HCT116 (cell line): Measurements from ENCODE around the gene IFI35. TPM values are rescaled to one million over a fixed set of nuclear protein-coding genes. Genes with fewer than 3 reads are reported as not detected.

Experiments
- ATAC-seq: fragments of 200-7000 bp; cut with Tn5 transposase; 2 replicates; pipeline ENCODE4 v1.9.1; 2020; ENCODE audit warnings: mild to moderate bottlenecking, moderate library complexity
- BruUV-seq: library from RNA; stranded (reverse); fragments of 400-500 nt; replicated peaks from 2 replicates; lab custom pipeline; 2021; lab: Mats Ljungman, UMichigan
- CTCF ChIA-PET: fragments of 300-600 bp; sonication (Branson Sonifier 250); formaldehyde crosslinking; loops from one replicate; lab custom pipeline; 2021; ENCODE audit warnings: antibody characterized with exemption; lab: Charles Lee
- POLR2A ChIA-PET: fragments of 300-600, 350-600 bp; sonication (Branson Sonifier 250); formaldehyde crosslinking; loops from one replicate; lab custom pipeline; 2021; ENCODE audit warnings: antibody characterized with exemption; lab: Charles Lee
- RAD21 ChIA-PET, 2 experiments: fragments of 300-600 bp; sonication (Branson Sonifier 250); formaldehyde crosslinking; loops; one replicate each; lab custom pipeline; 2023; ENCODE audit warnings: low total read pairs in 2 of 2; ENCODE audit not compliant: uncharacterized antibody in 2 of 2, unreplicated experiment in 2 of 2, low non-redundant PET in 1 of 2; lab: Charles Lee
- DNase-seq: peaks from one replicate; pipeline ENCODE4 v3.0.0-alpha.2; 2010; ENCODE audit warnings: low read depth, low spot score
- H2AFZ ChIP-seq: fragments of 200-600 bp; shearing (Covaris generic), sonication (generic); 2 replicates; pipeline ENCODE4 v1.6.1; 2017; ENCODE audit warnings: low read depth, mixed run types, mixed read lengths, antibody characterized with exemption, low read length; ENCODE audit not compliant: poor library complexity, severe bottlenecking
- H3K27ac ChIP-seq: 2 replicates; pipeline ENCODE4 v1.5.1; 2012; ENCODE audit warnings: low read depth, low read length
- H3K27me3 ChIP-seq: fragments of 200-600 bp; sonication (generic); 2 replicates; pipeline ENCODE4 v1.6.1; 2016; ENCODE audit warnings: mixed run types, low read length, mixed read lengths; ENCODE audit not compliant: insufficient read depth
- H3K36me3 ChIP-seq, 2 experiments: fragments of 200-500 bp in 1 of 2; fragments of 200-600 bp in 1 of 2; sonication (Bioruptor generic) in 1 of 2; sonication (generic) in 1 of 2; 2 replicates each; pipeline versions ENCODE4 v1.5.1 to v1.6.1; 2014 to 2016; ENCODE audit warnings: low read length in 2 of 2, inconsistent platforms in 1 of 2, mixed read lengths in 1 of 2, mixed run types in 1 of 2; ENCODE audit not compliant: insufficient read depth in 2 of 2, control insufficient read depth in 1 of 2
- H3K4me1 ChIP-seq, 2 experiments: fragments of 200-600 bp in 1 of 2; sonication (generic) in 1 of 2; 2 replicates each; pipeline versions ENCODE4 v1.5.1 to v1.6.1; 2012 to 2017; ENCODE audit warnings: low read length in 2 of 2, inconsistent platforms in 1 of 2, mild to moderate bottlenecking in 1 of 2, mixed read lengths in 1 of 2, mixed run types in 1 of 2, moderate library complexity in 1 of 2; ENCODE audit not compliant: insufficient read depth in 2 of 2, control insufficient read depth in 1 of 2
- H3K4me2 ChIP-seq: fragments of 200-600 bp; sonication (generic); 2 replicates; pipeline ENCODE4 v1.6.1; 2017; ENCODE audit warnings: mixed run types, low read length, mixed read lengths
- H3K4me3 ChIP-seq, 2 experiments: fragments of 200-600 bp in 1 of 2; sonication (generic) in 1 of 2; replicated peaks in 1 of 2; 2 replicates each; pipeline ENCODE4 v1.5.1; 2011 to 2016; ENCODE audit warnings: low read length in 2 of 2, control low read depth in 1 of 2, low read depth in 1 of 2, mild to moderate bottlenecking in 1 of 2, mixed read lengths in 1 of 2, mixed run types in 1 of 2
- H3K79me2 ChIP-seq: fragments of 200-600 bp; sonication (generic); 2 replicates; pipeline ENCODE4 v1.6.1; 2017; ENCODE audit warnings: mild to moderate bottlenecking, mixed run types, low read length, moderate library complexity, mixed read lengths; ENCODE audit not compliant: insufficient read depth
- H3K9ac ChIP-seq: fragments of 200-600 bp; sonication (generic); 2 replicates; pipeline ENCODE4 v1.6.1; 2016; ENCODE audit warnings: low read length, mixed read lengths
- H3K9me2 ChIP-seq: fragments of 200-600 bp; sonication (generic), shearing (Covaris generic); 2 replicates; pipeline ENCODE4 v1.6.1; 2017; ENCODE audit warnings: mixed run types, mild to moderate bottlenecking, moderate library complexity; ENCODE audit not compliant: insufficient read depth
- H3K9me3 ChIP-seq, 2 experiments: fragments of 200-500 bp in 1 of 2; fragments of 200-600 bp in 1 of 2; sonication (Bioruptor generic) in 1 of 2; sonication (generic) in 1 of 2; 2 replicates each; pipeline ENCODE4 v1.6.1; 2014 to 2017; ENCODE audit warnings: low read length in 2 of 2, mixed read lengths in 2 of 2, inconsistent platforms in 1 of 2, low read depth in 1 of 2, mild to moderate bottlenecking in 1 of 2, mixed run types in 1 of 2, moderate library complexity in 1 of 2; ENCODE audit not compliant: control insufficient read depth in 1 of 2, insufficient read depth in 1 of 2
- H4K20me1 ChIP-seq: fragments of 200-600 bp; sonication (generic), shearing (Covaris generic); 2 replicates; pipeline ENCODE4 v1.6.1; 2017; ENCODE audit warnings: mixed run types, mild to moderate bottlenecking, moderate library complexity; ENCODE audit not compliant: insufficient read depth
- ATF3 ChIP-seq: IDR thresholded peaks from 2 replicates; pipeline ENCODE4 v1.6.1; 2012
- CBX3 ChIP-seq: IDR thresholded peaks from 2 replicates; pipeline ENCODE4 v1.6.1; 2012; ENCODE audit warnings: low read depth
- CEBPB ChIP-seq: IDR thresholded peaks from 2 replicates; pipeline ENCODE4 v1.6.1; 2012; ENCODE audit warnings: low read depth
- EGR1 ChIP-seq: IDR thresholded peaks from 2 replicates; pipeline ENCODE4 v1.6.1; 2012; ENCODE audit warnings: low read depth
- ELF1 ChIP-seq: IDR thresholded peaks from 2 replicates; pipeline ENCODE4 v1.6.1; 2012; ENCODE audit warnings: low read depth, borderline replicate concordance
- EZH2 ChIP-seq: fragments of 200-600 bp; sonication (generic); IDR thresholded peaks from 2 replicates; pipeline ENCODE4 v1.6.1; 2017; ENCODE audit warnings: antibody characterized with exemption, mixed run types
- EZH2phosphoT487 ChIP-seq: fragments of 200-600 bp; IDR thresholded peaks from 2 replicates; pipeline ENCODE4 v1.6.1; 2018; ENCODE audit warnings: antibody characterized with exemption, borderline replicate concordance
- FOSL1 ChIP-seq: IDR thresholded peaks from 2 replicates; pipeline ENCODE4 v1.6.1; 2012; ENCODE audit warnings: low read depth
- JUND ChIP-seq: IDR thresholded peaks from 2 replicates; pipeline ENCODE4 v1.6.1; 2012
- MAX ChIP-seq: IDR thresholded peaks from 2 replicates; pipeline ENCODE4 v1.6.1; 2012
- POLR2A ChIP-seq: IDR thresholded peaks from 2 replicates; pipeline ENCODE4 v1.7.0; 2011; ENCODE audit warnings: borderline replicate concordance; ENCODE audit not compliant: insufficient read depth, insufficient read length; ENCODE audit errors: extremely low read depth
- POLR2AphosphoS5 ChIP-seq: IDR thresholded peaks from 2 replicates; pipeline ENCODE4 v1.6.1; 2011; ENCODE audit warnings: mild to moderate bottlenecking, low read depth, low read length, moderate library complexity
- RAD21 ChIP-seq: IDR thresholded peaks from 2 replicates; pipeline ENCODE4 v1.6.1; 2012; ENCODE audit warnings: low read depth, mild to moderate bottlenecking
- REST ChIP-seq: IDR thresholded peaks from 2 replicates; pipeline ENCODE4 v1.6.1; 2012; ENCODE audit warnings: low read depth
- SP1 ChIP-seq: IDR thresholded peaks from 2 replicates; pipeline ENCODE4 v1.6.1; 2012; ENCODE audit warnings: low read depth
- TCF7L2 ChIP-seq: IDR thresholded peaks from 2 replicates; pipeline ENCODE4 v1.7.0; 2011; ENCODE audit warnings: borderline replicate concordance, inconsistent platforms; ENCODE audit not compliant: insufficient read depth, insufficient read length; ENCODE audit errors: extremely low read depth
- YY1 ChIP-seq: IDR thresholded peaks from 2 replicates; pipeline ENCODE4 v1.6.1; 2011; ENCODE audit warnings: low read length, low read depth, moderate library complexity, mild to moderate bottlenecking; ENCODE audit not compliant: insufficient replicate concordance; ENCODE audit errors: extremely low read depth
- ZBTB33 ChIP-seq: IDR thresholded peaks from 2 replicates; pipeline ENCODE4 v1.6.1; 2011; ENCODE audit warnings: mild to moderate bottlenecking, low read length, moderate library complexity; ENCODE audit not compliant: insufficient replicate concordance; ENCODE audit errors: extremely low read depth
- ZFX ChIP-seq: fragments of 450-650 bp; IDR thresholded peaks from 2 replicates; pipeline ENCODE4 v1.6.1; 2017
- ZNF274 ChIP-seq: fragments of 200-500 bp; sonication (Bioruptor generic); IDR thresholded peaks from 2 replicates; pipeline ENCODE4 v1.6.1; 2014; ENCODE audit warnings: mild to moderate bottlenecking, low read depth, low read length, inconsistent platforms
- intact Hi-C: fragments of 100-400 bp; cut with micrococcal nuclease; formaldehyde crosslinking; loops from 2 replicates; pipeline ENCODE4 v1.10.0; 2022
- total RNA-seq: library from RNA; stranded (reverse); gene quantifications from one replicate; pipeline ENCODE4 v1.2.1, GENCODE V29; 2021; ENCODE audit not compliant: unreplicated experiment

Gene IFI35
- total RNA-seq, 1 experiment from 2014 or later, result 14.8 TPM

- Histone ChIP-seq H3K9me3 (no peaks in the 10 kb centered on the region), H3K9me2 (no peaks in the 10 kb centered on the region), H3K27ac (peak overlapping the region; percentile 90), H3K4me2 (peak overlapping the region; percentile 93), H3K36me3 (peaks cover 8 to 12% of the 10 kb centered on the region in 2 experiments; a peak in 1 of 4 replicates), H3K4me3 (peak overlapping the region; percentile 88 to 96), H3K27me3 (no peaks in the 10 kb centered on the region), H3K9ac (peak overlapping the region; percentile 91), H4K20me1 (no peaks in the 10 kb centered on the region), H2AFZ (no peak overlapping the region), H3K4me1 (peaks cover 13 to 28% of the 10 kb centered on the region in 2 experiments), H3K79me2 (peaks cover 36% of the 10 kb centered on the region)
- no TSS peak for BruUV-seq
- DNase-seq, result peak; percentile 31
- ChIA-PET CTCF (interaction anchor here (0.9 to 1.0 kb wide), 2 partner anchors 16 to 17 kb away, joined by 3 to 7 read pairs; partner anchors contain the start of gene RPL27), RAD21 (no interaction called here), POLR2A (interaction anchor here (0.6 to 1.3 kb wide), 2 partner anchors 15 to 17 kb away, joined by 3 to 4 read pairs; partner anchors contain the start of gene RPL27)
- ATAC-seq, result peak; percentile 76
- intact Hi-C loops, result no loop called here
- TF ChIP-seq ZBTB33 (no peak), JUND (no peak), CEBPB (no peak), RAD21 (0 out of 2 replicates have a peak, but pooled peaks have one; percentile 13), EZH2phosphoT487 (no peak), YY1 (no peak), ELF1 (no peak), CBX3 (no peak), MAX (peak; percentile 74; the same call in 1 of the 2 replicates), FOSL1 (no peak), TCF7L2 (no peak), POLR2AphosphoS5 (peak; percentile 55), ZNF274 (no peak), POLR2A (no peak), EGR1 (peak; percentile 12; the same call in 1 of the 2 replicates), EZH2 (no peak), ATF3 (no peak), ZFX (peak; percentile 78; the same call in 1 of the 2 replicates), REST (no peak), SP1 (no peak)
Observed at GRCh38 chr17:42980766-42981397, 25.7 kb upstream of the IFI35 start.
